ENCODE measurements around the gene GSDME. TPM values are rescaled to one million over a fixed set of nuclear protein-coding genes. Genes with fewer than 3 reads are reported as not detected.

Gene GSDME
- total RNA-seq, 1 experiment from 2014 or later = 7.6 TPM

GRCh38 chr7:24716480-24717246 lies 40.6 kb downstream of the GSDME start:
- Histone ChIP-seq H3K79me2 (ENCODE audit: insufficient read depth, low read length) (no peaks in the 10 kb centered on the region), H3K4me1 (ENCODE audit: control insufficient read depth in 1 of 2, insufficient read depth in 2 of 2, low read length in 2 of 2) (peaks cover 6 to 8% of the 10 kb centered on the region in 2 experiments), H3K9me2 (ENCODE audit: insufficient read depth) (no peaks in the 10 kb centered on the region), H3K27ac (ENCODE audit: low read depth, low read length) (no peak overlapping the region), H4K20me1 (ENCODE audit: insufficient read depth) (no peaks in the 10 kb centered on the region), H3K27me3 (ENCODE audit: insufficient read depth, low read length) (no peaks in the 10 kb centered on the region), H3K4me3 (replicated peaks in 1 of 2; ENCODE audit: low read depth in 1 of 2, low read length in 2 of 2) (no peak overlapping the region), H3K36me3 (ENCODE audit: control insufficient read depth in 1 of 2, insufficient read depth in 2 of 2, low read length in 2 of 2) (no peaks in the 10 kb centered on the region), H2AFZ (ENCODE audit: low read depth, low read length, poor library complexity, severe bottlenecking) (no peak overlapping the region), H3K4me2 (ENCODE audit: low read length) (no peak overlapping the region), H3K9ac (ENCODE audit: low read length) (no peak overlapping the region), H3K9me3 (ENCODE audit: control insufficient read depth in 1 of 2, insufficient read depth in 1 of 2, low read depth in 1 of 2, low read length in 2 of 2) (no peaks in the 10 kb centered on the region)
- no peak for TF ChIP-seq CTCF (IDR thresholded peaks at IDR 0.05 in 2 of 3, conservative IDR thresholded peaks at IDR 0.05 in 1 of 3; ENCODE audit: borderline replicate concordance in 1 of 3, insufficient read depth in 1 of 3, low read depth in 2 of 3, low read length in 2 of 3)
- no peak for TF ChIP-seq TCF7L2 (IDR thresholded peaks at IDR 0.05; ENCODE audit: borderline replicate concordance, extremely low read depth, insufficient read depth, insufficient read length)
- no peak for ATAC-seq
- BruUV-seq (replicated peaks) = no TSS peak
- RAD21 ChIA-PET (ENCODE audit: low non-redundant PET in 1 of 2, low total read pairs in 2 of 2, uncharacterized antibody in 2 of 2, unreplicated experiment in 2 of 2) = no interaction called here
- no peak for DNase-seq (ENCODE audit: low read depth, low spot score)
- POLR2A ChIA-PET = no interaction called here
- CTCF ChIA-PET = interaction anchor here (1.1 to 1.5 kb wide), 5 partner anchors 96 to 427 kb away, joined by 3 to 7 read pairs (median 4); no protein-coding TSS in a partner anchor
- intact Hi-C loops (cut with micrococcal nuclease) = loop anchor here (10.0 kb wide), 1 partner anchor 378 kb away; no protein-coding TSS in a partner anchor

DNA sequence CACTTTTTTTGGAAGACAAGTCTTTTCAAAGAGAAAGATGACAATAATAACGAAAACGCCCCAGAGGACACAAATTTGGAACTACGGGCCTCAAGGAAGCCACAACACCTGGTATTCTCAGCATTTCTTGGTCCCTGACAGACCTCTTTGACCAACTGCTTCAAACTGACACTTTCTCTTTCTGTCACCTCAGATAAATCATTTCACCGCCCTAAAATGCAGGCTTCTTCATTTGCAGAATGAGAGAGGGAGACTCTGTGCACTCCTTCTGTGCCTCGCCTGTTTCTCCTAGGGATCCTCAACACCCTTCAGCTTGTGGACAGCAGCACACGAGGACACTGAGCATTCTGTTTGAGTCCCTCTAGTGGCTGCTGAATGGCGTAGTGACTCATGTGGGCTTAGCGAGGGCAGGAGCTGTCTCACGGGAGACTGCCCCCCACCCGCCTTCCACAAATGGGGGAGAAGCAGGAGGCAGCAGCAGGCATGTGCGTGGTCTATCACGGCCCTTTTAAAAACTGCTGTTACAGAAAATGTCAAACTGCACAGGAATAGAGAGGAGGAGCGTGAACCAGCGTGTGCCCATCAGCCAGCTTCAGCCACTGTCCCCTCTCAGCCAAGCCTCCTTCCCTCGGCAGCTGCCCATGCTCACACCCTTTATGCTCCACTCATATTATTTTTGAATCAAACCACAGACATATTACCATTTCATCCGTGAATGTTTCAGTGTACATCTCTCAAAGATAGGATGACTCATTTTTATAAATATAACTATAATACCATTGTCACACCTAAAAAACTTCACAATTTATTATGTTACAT lies 41.4 kb downstream of the GSDME start:
- no peak overlapping the region for H3K9ac ChIP-seq (ENCODE audit: low read length)
- no peak overlapping the region for H3K4me2 ChIP-seq (ENCODE audit: low read length)
- POLR2A ChIA-PET = no interaction called here
- no TSS peak for BruUV-seq (replicated peaks)
- no peaks in the 10 kb centered on the region for H3K9me3 ChIP-seq (ENCODE audit: control insufficient read depth in 1 of 2, insufficient read depth in 1 of 2, low read depth in 1 of 2, low read length in 2 of 2)
- intact Hi-C loops (cut with micrococcal nuclease) = loop anchor here (10.0 kb wide), 1 partner anchor 379 kb away; no protein-coding TSS in a partner anchor
- H3K79me2 ChIP-seq (ENCODE audit: insufficient read depth, low read length) = no peaks in the 10 kb centered on the region
- DNase-seq (ENCODE audit: low read depth, low spot score) = peak; percentile 22
- no peak overlapping the region for H2AFZ ChIP-seq (ENCODE audit: low read depth, low read length, poor library complexity, severe bottlenecking)
- peak; percentile 91 for ATAC-seq
- H4K20me1 ChIP-seq (ENCODE audit: insufficient read depth) = no peaks in the 10 kb centered on the region
- no peaks in the 10 kb centered on the region for H3K9me2 ChIP-seq (ENCODE audit: insufficient read depth)
- H3K4me1 ChIP-seq (ENCODE audit: control insufficient read depth in 1 of 2, insufficient read depth in 2 of 2, low read length in 2 of 2) = peaks cover 0 to under 1% of the 10 kb centered on the region in 2 experiments; a peak in 1 of 4 replicates
- H3K27me3 ChIP-seq (ENCODE audit: insufficient read depth, low read length) = no peaks in the 10 kb centered on the region
- H3K27ac ChIP-seq (ENCODE audit: low read depth, low read length) = no peak overlapping the region
- RAD21 ChIA-PET (ENCODE audit: low non-redundant PET in 1 of 2, low total read pairs in 2 of 2, uncharacterized antibody in 2 of 2, unreplicated experiment in 2 of 2) = no interaction called here
- no peak overlapping the region for H3K4me3 ChIP-seq (replicated peaks in 1 of 2; ENCODE audit: low read depth in 1 of 2, low read length in 2 of 2)
- no peaks in the 10 kb centered on the region for H3K36me3 ChIP-seq (ENCODE audit: control insufficient read depth in 1 of 2, insufficient read depth in 2 of 2, low read length in 2 of 2)
- CTCF ChIA-PET = interaction anchor here (1.1 to 1.5 kb wide), 5 partner anchors 96 to 426 kb away, joined by 3 to 7 read pairs (median 4); no protein-coding TSS in a partner anchor
- TF ChIP-seq CTCF (IDR thresholded peaks at IDR 0.05 in 2 of 3, conservative IDR thresholded peaks at IDR 0.05 in 1 of 3; ENCODE audit: borderline replicate concordance in 1 of 3, insufficient read depth in 1 of 3, low read depth in 2 of 3, low read length in 2 of 3) (peak; percentile 25 to 66 (median 63); a peak in 4 of 6 replicates), RAD21 (IDR thresholded peaks at IDR 0.05; ENCODE audit: low read depth) (peak; percentile 35; the same call in 1 of the 2 replicates), EZH2phosphoT487 (IDR thresholded peaks at IDR 0.05; ENCODE audit: borderline replicate concordance) (no peak)
- TF ChIP-seq, protein P1, sequence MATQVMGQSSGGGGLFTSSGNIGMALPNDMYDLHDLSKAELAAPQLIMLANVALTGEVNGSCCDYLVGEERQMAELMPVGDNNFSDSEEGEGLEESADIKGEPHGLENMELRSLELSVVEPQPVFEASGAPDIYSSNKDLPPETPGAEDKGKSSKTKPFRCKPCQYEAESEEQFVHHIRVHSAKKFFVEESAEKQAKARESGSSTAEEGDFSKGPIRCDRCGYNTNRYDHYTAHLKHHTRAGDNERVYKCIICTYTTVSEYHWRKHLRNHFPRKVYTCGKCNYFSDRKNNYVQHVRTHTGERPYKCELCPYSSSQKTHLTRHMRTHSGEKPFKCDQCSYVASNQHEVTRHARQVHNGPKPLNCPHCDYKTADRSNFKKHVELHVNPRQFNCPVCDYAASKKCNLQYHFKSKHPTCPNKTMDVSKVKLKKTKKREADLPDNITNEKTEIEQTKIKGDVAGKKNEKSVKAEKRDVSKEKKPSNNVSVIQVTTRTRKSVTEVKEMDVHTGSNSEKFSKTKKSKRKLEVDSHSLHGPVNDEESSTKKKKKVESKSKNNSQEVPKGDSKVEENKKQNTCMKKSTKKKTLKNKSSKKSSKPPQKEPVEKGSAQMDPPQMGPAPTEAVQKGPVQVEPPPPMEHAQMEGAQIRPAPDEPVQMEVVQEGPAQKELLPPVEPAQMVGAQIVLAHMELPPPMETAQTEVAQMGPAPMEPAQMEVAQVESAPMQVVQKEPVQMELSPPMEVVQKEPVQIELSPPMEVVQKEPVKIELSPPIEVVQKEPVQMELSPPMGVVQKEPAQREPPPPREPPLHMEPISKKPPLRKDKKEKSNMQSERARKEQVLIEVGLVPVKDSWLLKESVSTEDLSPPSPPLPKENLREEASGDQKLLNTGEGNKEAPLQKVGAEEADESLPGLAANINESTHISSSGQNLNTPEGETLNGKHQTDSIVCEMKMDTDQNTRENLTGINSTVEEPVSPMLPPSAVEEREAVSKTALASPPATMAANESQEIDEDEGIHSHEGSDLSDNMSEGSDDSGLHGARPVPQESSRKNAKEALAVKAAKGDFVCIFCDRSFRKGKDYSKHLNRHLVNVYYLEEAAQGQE (IDR thresholded peaks at IDR 0.05; ENCODE audit: low read depth) = peak; percentile 37
